Measurements from ENCODE around the gene TEFM.

DNA sequence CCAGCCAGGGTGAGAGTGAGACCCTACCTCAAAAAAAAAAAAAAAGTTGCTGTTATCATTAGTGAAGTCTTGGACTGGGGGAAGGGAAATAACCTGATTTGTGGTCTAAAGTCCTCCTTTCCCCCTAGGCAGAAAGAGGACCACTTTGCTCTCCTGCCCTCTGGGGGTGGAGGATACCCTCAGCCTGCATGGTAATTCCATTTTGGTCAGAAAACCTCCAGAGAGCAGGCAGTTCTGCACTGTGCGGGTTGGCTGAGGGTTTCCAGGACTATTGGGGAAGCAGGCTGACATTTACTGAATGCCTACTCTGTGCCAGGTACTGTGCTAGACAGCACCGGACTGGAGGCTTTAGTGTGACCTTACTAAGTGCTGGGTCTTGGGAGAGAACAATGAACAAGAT, 18.3 kb upstream of the TEFM start:
- TF ChIP-seq, protein P1, sequence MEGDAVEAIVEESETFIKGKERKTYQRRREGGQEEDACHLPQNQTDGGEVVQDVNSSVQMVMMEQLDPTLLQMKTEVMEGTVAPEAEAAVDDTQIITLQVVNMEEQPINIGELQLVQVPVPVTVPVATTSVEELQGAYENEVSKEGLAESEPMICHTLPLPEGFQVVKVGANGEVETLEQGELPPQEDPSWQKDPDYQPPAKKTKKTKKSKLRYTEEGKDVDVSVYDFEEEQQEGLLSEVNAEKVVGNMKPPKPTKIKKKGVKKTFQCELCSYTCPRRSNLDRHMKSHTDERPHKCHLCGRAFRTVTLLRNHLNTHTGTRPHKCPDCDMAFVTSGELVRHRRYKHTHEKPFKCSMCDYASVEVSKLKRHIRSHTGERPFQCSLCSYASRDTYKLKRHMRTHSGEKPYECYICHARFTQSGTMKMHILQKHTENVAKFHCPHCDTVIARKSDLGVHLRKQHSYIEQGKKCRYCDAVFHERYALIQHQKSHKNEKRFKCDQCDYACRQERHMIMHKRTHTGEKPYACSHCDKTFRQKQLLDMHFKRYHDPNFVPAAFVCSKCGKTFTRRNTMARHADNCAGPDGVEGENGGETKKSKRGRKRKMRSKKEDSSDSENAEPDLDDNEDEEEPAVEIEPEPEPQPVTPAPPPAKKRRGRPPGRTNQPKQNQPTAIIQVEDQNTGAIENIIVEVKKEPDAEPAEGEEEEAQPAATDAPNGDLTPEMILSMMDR (IDR thresholded peaks at IDR 0.05; ENCODE audit: poor library complexity) = no peak
- no peak for TF ChIP-seq EZH2 (IDR thresholded peaks at IDR 0.05; ENCODE audit: borderline replicate concordance)

All from hepatocyte (in vitro differentiated cells).